IgD-negative memory B cell (primary cell): ENCODE measurements around the gene TNFRSF25. TPM values are rescaled to one million over a fixed set of nuclear protein-coding genes. Genes with fewer than 3 reads are reported as not detected.

Experiments
- polyA plus RNA-seq: library from polyadenylated mRNA; unstranded; fragments of 300-500 nt; fragmentation: Illumina TruSeq; gene quantifications from one replicate; pipeline ENCODE4 v1.2.3, GENCODE V29; 2021

TNFRSF25 gene
- polyA plus RNA-seq, 1 donor from 2014 or later: 2.3 TPM

Other genes with a start within 250 kb of the TNFRSF25 start
- gene ICMT, start 230.2 kb downstream of the TNFRSF25 start, polyA plus RNA-seq: 14.2 TPM
- gene HES3, start 222.0 kb downstream of the TNFRSF25 start, polyA plus RNA-seq: not detected
- 0.06 TPM for gene GPR153, start 205.1 kb downstream of the TNFRSF25 start, polyA plus RNA-seq
- gene ACOT7, start 72.4 kb downstream of the TNFRSF25 start, polyA plus RNA-seq: 3.8 TPM
- gene HES2, start 46.3 kb downstream of the TNFRSF25 start, polyA plus RNA-seq: not detected
- gene ESPN, start 41.4 kb downstream of the TNFRSF25 start, polyA plus RNA-seq: not detected
- gene PLEKHG5, start 25.5 kb upstream of the TNFRSF25 start, polyA plus RNA-seq: not detected
- 18.1 TPM for gene NOL9, start 88.3 kb upstream of the TNFRSF25 start, polyA plus RNA-seq
- not detected for gene TAS1R1, start 89.1 kb upstream of the TNFRSF25 start, polyA plus RNA-seq
- 21.4 TPM for gene ZBTB48, start 113.8 kb upstream of the TNFRSF25 start, polyA plus RNA-seq
- gene KLHL21, start 136.7 kb upstream of the TNFRSF25 start, polyA plus RNA-seq: 12.1 TPM
- 5.3 TPM for gene PHF13, start 147.6 kb upstream of the TNFRSF25 start, polyA plus RNA-seq
- gene THAP3, start 158.7 kb upstream of the TNFRSF25 start, polyA plus RNA-seq: 28.4 TPM
- 25.9 TPM for gene DNAJC11, start 235.6 kb upstream of the TNFRSF25 start, polyA plus RNA-seq